Natural killer cell (primary cell): ENCODE results near the gene CRTC1. TPM values are rescaled to one million over a fixed set of nuclear protein-coding genes. Genes with fewer than 3 reads are reported as not detected.

Experiments
- ATAC-seq, 3 donors: fragments of 150-1000 bp in 2 of 3; fragments of 200-7000 bp in 1 of 3; cut with Tn5 transposase; 1 replicate in 1 of 3; 2 replicates in 2 of 3; pipeline ENCODE4 v1.10.0; 2021; ENCODE audit warnings: mild to moderate bottlenecking in 2 of 3, moderate library complexity in 2 of 3
- DNase-seq, 2 donors: peaks; one replicate each; pipeline versions ENCODE4 v3.0.0 to v3.0.0-alpha.2; 2013 to 2021; ENCODE audit warnings: mixed read lengths in 1 of 2
- H3K27ac ChIP-seq: one replicate; pipeline ENCODE4 v1.5.1; 2013; ENCODE audit warnings: mild to moderate bottlenecking, low read length
- H3K27me3 ChIP-seq: one replicate; pipeline ENCODE4 v1.6.1; 2013; ENCODE audit warnings: low read length; ENCODE audit not compliant: control insufficient read depth, insufficient read depth
- H3K36me3 ChIP-seq: one replicate; pipeline ENCODE4 v1.6.1; 2013; ENCODE audit warnings: low read length; ENCODE audit not compliant: control insufficient read depth, insufficient read depth
- H3K4me1 ChIP-seq: one replicate; pipeline ENCODE4 v1.6.1; 2013; ENCODE audit warnings: low read length; ENCODE audit not compliant: control insufficient read depth, insufficient read depth
- H3K4me3 ChIP-seq: one replicate; pipeline ENCODE4 v1.5.1; 2013; ENCODE audit warnings: low read length
- H3K9me3 ChIP-seq: one replicate; pipeline ENCODE4 v1.6.1; 2013; ENCODE audit warnings: low read length; ENCODE audit not compliant: control insufficient read depth, insufficient read depth
- H3K27ac Mint-ChIP-seq, 2 donors: one replicate each; pipeline ENCODE4 v1.8.0; 2022; ENCODE audit warnings: mild to moderate bottlenecking in 2 of 2, mixed read lengths in 2 of 2, moderate library complexity in 1 of 2
- H3K27me3 Mint-ChIP-seq, 2 donors: one replicate each; pipeline ENCODE4 v1.8.0; 2022; ENCODE audit warnings: low read depth in 2 of 2, mixed read lengths in 2 of 2
- H3K36me3 Mint-ChIP-seq: one replicate; pipeline ENCODE4 v1.8.0; 2022; ENCODE audit warnings: mixed read lengths
- H3K4me1 Mint-ChIP-seq, 2 donors: one replicate each; pipeline ENCODE4 v1.8.0; 2022; ENCODE audit warnings: mixed read lengths in 2 of 2
- H3K4me3 Mint-ChIP-seq: one replicate; pipeline ENCODE4 v1.8.0; 2022; ENCODE audit warnings: mild to moderate bottlenecking, moderate library complexity, mixed read lengths
- H3K9me3 Mint-ChIP-seq, 2 donors: one replicate each; pipeline ENCODE4 v1.8.0; 2022; ENCODE audit warnings: mixed read lengths in 2 of 2
- CTCF ChIP-seq: fragments of 200-600 bp; IDR thresholded peaks from one replicate; pipeline ENCODE4 v1.8.0; 2022; ENCODE audit warnings: antibody characterized with exemption
- WGBS: methylation state at CpG from one replicate; pipeline ENCODE4 v1.1.7; 2013; ENCODE audit warnings: missing lambda C conversion rate; ENCODE audit not compliant: insufficient coverage; 5-methylcytosine and 5-hydroxymethylcytosine counted together
- intact Hi-C: fragments of 100-400 bp; cut with micrococcal nuclease; formaldehyde crosslinking; loops from one replicate; pipeline ENCODE4 v1.14.2; 2022
- total RNA-seq, 4 donors: library from RNA; stranded (reverse); fragments of 120-200 nt in 1 of 4; gene quantifications; one replicate each; pipeline versions ENCODE4 v1.2.3 to v1.2.4, GENCODE V29; 2013 to 2022

CRTC1 gene
- total RNA-seq, 3 donors from 2014 or later (not counting 1 experiment from before 2014, with no cell fraction given), result 14.1 to 17.0 (median 14.3) TPM

- no peak for TF ChIP-seq CTCF
- H3K4me1 ChIP-seq, result no peaks in the 10 kb centered on the region
- no peak overlapping the region for H3K27ac ChIP-seq
- DNase-seq (no peak), ATAC-seq (no peak)
- intact Hi-C loops, result no loop called here
- WGBS, result 48% methylated on average over 4 of the region's 4 CpGs
- no peaks in the 10 kb centered on the region for H3K36me3 ChIP-seq
- Mint-ChIP-seq H3K4me3 (no peak overlapping the region), H3K27me3 (no peaks in the 10 kb centered on the region), H3K27ac (no peak overlapping the region), H3K9me3 (no peaks in the 10 kb centered on the region), H3K36me3 (no peaks in the 10 kb centered on the region), H3K4me1 (no peaks in the 10 kb centered on the region)
- H3K9me3 ChIP-seq, result no peaks in the 10 kb centered on the region
- H3K4me3 ChIP-seq, result no peak overlapping the region
- no peaks in the 10 kb centered on the region for H3K27me3 ChIP-seq
Measured at GRCh38 chr19:18764591-18765051, 81.1 kb downstream of the CRTC1 start.

GRCh38 chr19:18765224-18765623, 81.7 kb downstream of the CRTC1 start:
- H3K9me3 Mint-ChIP-seq, result no peaks in the 10 kb centered on the region
- H3K4me3 ChIP-seq, result no peak overlapping the region
- ATAC-seq (no peak), DNase-seq (no peak)
- no peak overlapping the region for H3K27ac Mint-ChIP-seq
- no peaks in the 10 kb centered on the region for H3K36me3 ChIP-seq
- TF ChIP-seq CTCF, result no peak
- H3K27me3 ChIP-seq, result no peaks in the 10 kb centered on the region
- intact Hi-C loops, result no loop called here
- no peaks in the 10 kb centered on the region for H3K4me1 ChIP-seq
- no peaks in the 10 kb centered on the region for H3K9me3 ChIP-seq
- H3K4me3 Mint-ChIP-seq, result no peak overlapping the region
- 81% methylated on average over 8 of the region's 8 CpGs for WGBS
- no peaks in the 10 kb centered on the region for H3K27me3 Mint-ChIP-seq
- no peaks in the 10 kb centered on the region for H3K36me3 Mint-ChIP-seq
- H3K4me1 Mint-ChIP-seq, result peaks cover 0 to 2% of the 10 kb centered on the region in 2 donors
- H3K27ac ChIP-seq, result no peak overlapping the region

- H3K27ac ChIP-seq, result no peak overlapping the region
- ATAC-seq, result no peak
- H3K9me3 ChIP-seq, result no peaks in the 10 kb centered on the region
- 93% methylated on average over 25 of the region's 30 CpGs for WGBS
- no peaks in the 10 kb centered on the region for H3K36me3 ChIP-seq
- H3K27me3 ChIP-seq, result no peaks in the 10 kb centered on the region
- no peaks in the 10 kb centered on the region for H3K4me1 ChIP-seq
- no peak for TF ChIP-seq CTCF
- H3K4me3 Mint-ChIP-seq, result no peak overlapping the region
- peaks cover 0 to 8% of the 10 kb centered on the region in 2 donors for H3K4me1 Mint-ChIP-seq
- no peaks in the 10 kb centered on the region for H3K36me3 Mint-ChIP-seq
- no peaks in the 10 kb centered on the region for H3K27me3 Mint-ChIP-seq
- no peak overlapping the region for H3K4me3 ChIP-seq
- H3K9me3 Mint-ChIP-seq, result no peaks in the 10 kb centered on the region
- intact Hi-C loops, result no loop called here
- no peak for DNase-seq
- H3K27ac Mint-ChIP-seq, result no peak overlapping the region
Measured at GRCh38 chr19:18768046-18768771, 84.7 kb downstream of the CRTC1 start.
